Trophoblast cell (in vitro differentiated cells and primary cell): ENCODE measurements around the gene ADCY2.

Source experiments
- DNase-seq, 2 donors: peaks; one replicate each; pipeline ENCODE4 v3.0.0-alpha.2; 2016
- H2AFZ ChIP-seq: 2 replicates; pipeline ENCODE4 v1.6.1; 2013; ENCODE audit warnings: low read length, moderate library complexity, mild to moderate bottlenecking; ENCODE audit not compliant: insufficient read depth, poor library complexity
- H2AK5ac ChIP-seq: 2 replicates; pipeline ENCODE4 v1.6.1; 2013; ENCODE audit warnings: mild to moderate bottlenecking, low read length
- H2BK120ac ChIP-seq: 2 replicates; pipeline ENCODE4 v1.6.1; 2013; ENCODE audit warnings: low read length, mild to moderate bottlenecking, moderate library complexity; ENCODE audit not compliant: insufficient read depth, poor library complexity
- H2BK12ac ChIP-seq: 2 replicates; pipeline ENCODE4 v1.6.1; 2013; ENCODE audit warnings: mild to moderate bottlenecking, low read length, moderate library complexity
- H2BK5ac ChIP-seq: 2 replicates; pipeline ENCODE4 v1.6.1; 2013; ENCODE audit warnings: low read length, low read depth, moderate library complexity, mild to moderate bottlenecking; ENCODE audit not compliant: poor library complexity
- H3K14ac ChIP-seq: 2 replicates; pipeline ENCODE4 v1.6.1; 2013; ENCODE audit warnings: mild to moderate bottlenecking, low read length
- H3K18ac ChIP-seq: 2 replicates; pipeline ENCODE4 v1.6.1; 2013; ENCODE audit warnings: mild to moderate bottlenecking, low read length
- H3K23ac ChIP-seq: 2 replicates; pipeline ENCODE4 v1.6.1; 2013; ENCODE audit warnings: low read length
- H3K27ac ChIP-seq: 2 replicates; pipeline ENCODE4 v1.5.1; 2013; ENCODE audit warnings: low read depth, mild to moderate bottlenecking, inconsistent platforms, low read length, moderate library complexity
- H3K27me3 ChIP-seq: 2 replicates; pipeline ENCODE4 v1.6.1; 2013; ENCODE audit warnings: inconsistent platforms, mild to moderate bottlenecking, low read length, moderate library complexity; ENCODE audit not compliant: insufficient read depth
- H3K36me3 ChIP-seq, 2 experiments: 1 replicate in 1 of 2; 2 replicates in 1 of 2; pipeline ENCODE4 v1.6.1; 2013; ENCODE audit warnings: low read length in 2 of 2, mild to moderate bottlenecking in 2 of 2, moderate library complexity in 1 of 2; ENCODE audit not compliant: insufficient read depth in 2 of 2, control insufficient read depth in 1 of 2
- H3K4ac ChIP-seq: 2 replicates; pipeline ENCODE4 v1.6.1; 2013; ENCODE audit warnings: low read depth, mild to moderate bottlenecking, low read length, moderate library complexity
- H3K4me1 ChIP-seq, 2 experiments: 1 replicate in 1 of 2; 2 replicates in 1 of 2; pipeline ENCODE4 v1.6.1; 2013; ENCODE audit warnings: low read length in 2 of 2, mild to moderate bottlenecking in 2 of 2, moderate library complexity in 1 of 2; ENCODE audit not compliant: insufficient read depth in 2 of 2, control insufficient read depth in 1 of 2
- H3K4me2 ChIP-seq: 2 replicates; pipeline ENCODE4 v1.6.1; 2013; ENCODE audit warnings: inconsistent platforms, mild to moderate bottlenecking, low read length, moderate library complexity
- H3K4me3 ChIP-seq: 2 replicates; pipeline ENCODE4 v1.5.1; 2013; ENCODE audit warnings: mild to moderate bottlenecking, low read depth, low read length, inconsistent platforms
- H3K79me1 ChIP-seq: one replicate; pipeline ENCODE4 v1.6.1; 2013; ENCODE audit warnings: low read length
- H3K79me2 ChIP-seq: 2 replicates; pipeline ENCODE4 v1.6.1; 2013; ENCODE audit warnings: low read length, mild to moderate bottlenecking; ENCODE audit not compliant: control insufficient read depth, insufficient read depth, poor library complexity
- H3K9ac ChIP-seq: 2 replicates; pipeline ENCODE4 v1.6.1; 2013; ENCODE audit warnings: mild to moderate bottlenecking, low read length
- H3K9me3 ChIP-seq: 2 replicates; pipeline ENCODE4 v1.6.1; 2013; ENCODE audit warnings: low read depth, mild to moderate bottlenecking, control low read depth, inconsistent platforms, low read length; ENCODE audit not compliant: insufficient read depth
- H4K12ac ChIP-seq: 2 replicates; pipeline ENCODE4 v1.6.1; 2013; ENCODE audit warnings: low read depth, mild to moderate bottlenecking, low read length, moderate library complexity
- H4K8ac ChIP-seq: 2 replicates; pipeline ENCODE4 v1.6.1; 2013; ENCODE audit warnings: low read depth, mild to moderate bottlenecking, low read length, moderate library complexity
- H4K91ac ChIP-seq: one replicate; pipeline ENCODE4 v1.6.1; 2013; ENCODE audit warnings: low read depth, mild to moderate bottlenecking, low read length, moderate library complexity
- WGBS: extraction: QIAGEN DNeasy Blood & Tissue Kit; methylation state at CpG from one replicate; pipeline ENCODE4 v1.1.7; 2013; ENCODE audit warnings: missing lambda C conversion rate; ENCODE audit not compliant: insufficient read length, insufficient coverage; ENCODE audit errors: extremely low coverage; 5-methylcytosine and 5-hydroxymethylcytosine counted together

ADCY2 gene

GRCh38 chr5:7869474-7870136 is 473.7 kb downstream of the ADCY2 start:
- H3K4me2 ChIP-seq: peak overlapping the region; percentile 88
- peak overlapping the region; percentile 89 for H3K9ac ChIP-seq
- peak overlapping the region; percentile 6 for H2BK120ac ChIP-seq
- H3K36me3 ChIP-seq: peaks cover 0 to 5% of the 10 kb centered on the region in 2 experiments
- peak overlapping the region; percentile 76 for H3K18ac ChIP-seq
- H3K4me1 ChIP-seq: no peaks in the 10 kb centered on the region
- H3K23ac ChIP-seq: no peak overlapping the region
- no peak overlapping the region for H2AK5ac ChIP-seq
- no peaks in the 10 kb centered on the region for H3K9me3 ChIP-seq
- no peaks in the 10 kb centered on the region for H3K27me3 ChIP-seq
- H3K4me3 ChIP-seq: peak overlapping the region; percentile 93
- H4K91ac ChIP-seq: peak overlapping the region; percentile 21
- peak overlapping the region; percentile 45 for H4K8ac ChIP-seq
- no CpG with 5 or more reads among the region's 41 CpGs for WGBS
- peak overlapping the region; percentile 84 for H3K4ac ChIP-seq
- H3K79me2 ChIP-seq: peaks cover 11% of the 10 kb centered on the region
- no peak overlapping the region for H3K27ac ChIP-seq
- peak in 1 of 2 donors; percentile 28 for DNase-seq
- H2AFZ ChIP-seq: peak overlapping the region; percentile 28
- no peak overlapping the region for H2BK12ac ChIP-seq
- peaks cover 9% of the 10 kb centered on the region for H3K79me1 ChIP-seq
- H4K12ac ChIP-seq: peak overlapping the region; percentile 35
- no peak overlapping the region for H2BK5ac ChIP-seq
- peak overlapping the region; percentile 61 for H3K14ac ChIP-seq

GRCh38 chr5:7871653-7872052 is 475.7 kb downstream of the ADCY2 start:
- Histone ChIP-seq H2BK120ac (no peak overlapping the region), H2BK5ac (no peak overlapping the region), H3K9me3 (no peaks in the 10 kb centered on the region), H4K12ac (no peak overlapping the region), H3K79me1 (peaks cover 9% of the 10 kb centered on the region), H2AFZ (no peak overlapping the region), H3K4me3 (no peak overlapping the region), H3K27me3 (no peaks in the 10 kb centered on the region), H3K9ac (no peak overlapping the region), H3K23ac (no peak overlapping the region), H3K18ac (no peak overlapping the region), H3K27ac (no peak overlapping the region), H3K14ac (no peak overlapping the region), H2BK12ac (no peak overlapping the region), H3K36me3 (peaks cover 2 to 10% of the 10 kb centered on the region in 2 experiments), H4K91ac (no peak overlapping the region), H3K4me1 (no peaks in the 10 kb centered on the region), H2AK5ac (no peak overlapping the region), H3K4me2 (no peak overlapping the region), H3K79me2 (peaks cover 11% of the 10 kb centered on the region), H4K8ac (no peak overlapping the region), H3K4ac (no peak overlapping the region)
- no CpG with 5 or more reads among the region's 2 CpGs for WGBS
- DNase-seq: no peak

DNA sequence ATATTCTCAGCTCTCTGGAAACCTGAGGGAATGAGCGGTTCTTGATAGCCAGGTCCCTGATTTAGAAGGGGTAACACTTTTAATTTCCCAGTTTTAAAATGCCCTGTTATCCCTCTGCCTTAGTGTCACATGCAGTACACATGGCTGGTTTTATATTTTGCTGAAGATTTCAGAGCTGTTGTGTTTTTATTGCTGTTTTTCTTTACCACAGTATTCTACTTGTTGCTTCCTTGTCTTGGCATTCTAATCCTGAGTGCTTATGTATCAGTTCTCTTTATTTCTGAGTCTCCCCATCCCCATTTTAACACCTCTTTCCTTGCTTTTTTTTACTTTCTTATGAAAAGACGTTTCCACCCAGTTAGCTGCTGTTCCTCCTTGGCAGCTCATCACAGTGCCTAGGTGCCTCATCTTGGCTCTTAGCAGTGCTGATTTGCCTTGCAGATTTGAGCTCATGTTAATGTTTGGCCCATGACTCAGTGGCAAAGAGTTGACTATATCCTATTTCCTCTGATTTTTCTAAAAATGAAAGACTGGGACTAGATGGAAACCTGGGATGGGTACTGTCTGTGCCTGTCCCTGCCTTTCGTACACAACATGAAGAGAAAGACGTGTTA is 476.7 kb downstream of the ADCY2 start:
- Histone ChIP-seq H2AFZ (no peak overlapping the region), H2AK5ac (no peak overlapping the region), H3K79me2 (peaks cover 11% of the 10 kb centered on the region), H4K8ac (no peak overlapping the region), H3K79me1 (peaks cover 9% of the 10 kb centered on the region), H3K18ac (no peak overlapping the region), H3K27ac (no peak overlapping the region), H2BK12ac (no peak overlapping the region), H3K36me3 (peaks cover 2 to 10% of the 10 kb centered on the region in 2 experiments), H3K9me3 (no peaks in the 10 kb centered on the region), H4K12ac (no peak overlapping the region), H4K91ac (no peak overlapping the region), H3K9ac (no peak overlapping the region), H3K4me1 (no peaks in the 10 kb centered on the region), H3K27me3 (no peaks in the 10 kb centered on the region), H2BK5ac (no peak overlapping the region), H3K4me3 (no peak overlapping the region), H3K14ac (no peak overlapping the region), H3K4me2 (no peak overlapping the region), H2BK120ac (no peak overlapping the region), H3K23ac (no peak overlapping the region), H3K4ac (peak overlapping the region; percentile 52)
- no peak for DNase-seq
- no CpG with 5 or more reads among the region's 4 CpGs for WGBS

- no peak overlapping the region for H3K14ac ChIP-seq
- peaks cover 9% of the 10 kb centered on the region for H3K79me1 ChIP-seq
- H3K36me3 ChIP-seq: peaks cover 5 to 14% of the 10 kb centered on the region in 2 experiments
- H4K12ac ChIP-seq: no peak overlapping the region
- H3K4me1 ChIP-seq: no peaks in the 10 kb centered on the region
- H3K23ac ChIP-seq: no peak overlapping the region
- no peak overlapping the region for H4K91ac ChIP-seq
- H4K8ac ChIP-seq: no peak overlapping the region
- WGBS: no CpG with 5 or more reads among the region's 9 CpGs
- H2BK120ac ChIP-seq: no peak overlapping the region
- H3K27ac ChIP-seq: no peak overlapping the region
- no peak overlapping the region for H2AFZ ChIP-seq
- no peaks in the 10 kb centered on the region for H3K9me3 ChIP-seq
- H3K4ac ChIP-seq: no peak overlapping the region
- peaks cover 11% of the 10 kb centered on the region for H3K79me2 ChIP-seq
- no peak overlapping the region for H3K4me3 ChIP-seq
- H2BK5ac ChIP-seq: no peak overlapping the region
- H2BK12ac ChIP-seq: no peak overlapping the region
- no peak overlapping the region for H3K4me2 ChIP-seq
- H3K9ac ChIP-seq: no peak overlapping the region
- H2AK5ac ChIP-seq: no peak overlapping the region
- no peaks in the 10 kb centered on the region for H3K27me3 ChIP-seq
- DNase-seq: no peak
- H3K18ac ChIP-seq: no peak overlapping the region
Observed at GRCh38 chr5:7873216-7873615, 477.3 kb downstream of the ADCY2 start.
